HEK293 (cell line): ENCODE measurements around the gene OR2F2.

Source experiments
- CTCF ChIA-PET: fragments of 350-600 bp; formaldehyde crosslinking; extraction: SDS; loops from one replicate; lab custom pipeline; 2021; ENCODE audit warnings: antibody characterized with exemption; lab: Yijun Ruan, JAX
- POLR2A ChIA-PET: fragments of 300-600 bp; formaldehyde crosslinking; extraction: SDS; loops from one replicate; lab custom pipeline; 2020; ENCODE audit warnings: antibody characterized with exemption, inconsistent platforms; lab: Yijun Ruan, JAX
- H3K27ac ChIP-seq: fragments of 200-500 bp; sonication (Bioruptor generic); 2 replicates; pipeline ENCODE4 v1.5.1; 2014; ENCODE audit warnings: low read depth, low read length, control low read depth, inconsistent platforms; ENCODE audit errors: extremely low read depth
- H3K36me3 ChIP-seq, 2 experiments: fragments of 200-500 bp in 1 of 2; sonication (Bioruptor generic) in 1 of 2; 1 replicate in 1 of 2; 2 replicates in 1 of 2; pipeline ENCODE4 v1.5.1; 2014 to 2017; ENCODE audit warnings: inconsistent platforms in 2 of 2, low read length in 2 of 2; ENCODE audit not compliant: control insufficient read depth in 2 of 2, insufficient read depth in 1 of 2
- H3K4me1 ChIP-seq: fragments of 200-500 bp; sonication (Bioruptor generic); 2 replicates; pipeline ENCODE4 v1.5.1; 2014; ENCODE audit warnings: mild to moderate bottlenecking, low read length, inconsistent platforms; ENCODE audit not compliant: control insufficient read depth, insufficient read depth
- H3K4me3 ChIP-seq: 2 replicates; pipeline ENCODE4 v1.5.1; 2011; ENCODE audit warnings: low read depth, mild to moderate bottlenecking, control low read depth, low read length, moderate library complexity
- H3K9me3 ChIP-seq: fragments of 200-500 bp; sonication (Bioruptor generic); 2 replicates; pipeline ENCODE4 v1.5.1; 2014; ENCODE audit warnings: low read depth, low read length, inconsistent platforms; ENCODE audit not compliant: control insufficient read depth, insufficient read depth
- GLIS2 ChIP-seq: fragments of 450-650 bp; formaldehyde crosslinking; IDR thresholded peaks from 2 replicates; pipeline ENCODE4 v1.5.1; 2016; ENCODE audit warnings: missing biosample characterization, missing genetic modification characterization
- OVOL3 ChIP-seq: fragments of 450-650 bp; formaldehyde crosslinking; IDR thresholded peaks from 2 replicates; pipeline ENCODE4 v1.5.1; 2016; ENCODE audit warnings: missing biosample characterization, missing genetic modification characterization
- REPIN1 ChIP-seq: fragments of 450-650 bp; formaldehyde crosslinking; IDR thresholded peaks from 2 replicates; pipeline ENCODE4 v1.5.1; 2017; ENCODE audit warnings: missing biosample characterization, missing genetic modification characterization, low read depth
- SALL2 ChIP-seq: fragments of 450-650 bp; formaldehyde crosslinking; IDR thresholded peaks from 2 replicates; pipeline ENCODE4 v1.5.0; 2017; ENCODE audit warnings: missing biosample characterization, mild to moderate bottlenecking, missing genetic modification characterization, borderline replicate concordance
- SCRT1 ChIP-seq: fragments of 450-650 bp; formaldehyde crosslinking; IDR thresholded peaks from 2 replicates; pipeline ENCODE4 v1.5.1; 2016; ENCODE audit warnings: missing biosample characterization, missing genetic modification characterization, borderline replicate concordance
- SP7 ChIP-seq: fragments of 450-650 bp; formaldehyde crosslinking; IDR thresholded peaks from 2 replicates; pipeline ENCODE4 v1.5.1; 2016; ENCODE audit warnings: missing biosample characterization, missing genetic modification characterization
- ZBTB17 ChIP-seq: fragments of 450-650 bp; formaldehyde crosslinking; IDR thresholded peaks from 2 replicates; pipeline ENCODE4 v1.5.1; 2016; ENCODE audit warnings: missing biosample characterization, missing genetic modification characterization
- ZBTB21 ChIP-seq: fragments of 450-650 bp; formaldehyde crosslinking; IDR thresholded peaks from 2 replicates; pipeline ENCODE4 v1.5.1; 2017; ENCODE audit warnings: missing biosample characterization, missing genetic modification characterization
- ZNF121 ChIP-seq: fragments of 450-650 bp; formaldehyde crosslinking; IDR thresholded peaks from 2 replicates; pipeline ENCODE4 v1.5.1; 2016; ENCODE audit warnings: missing biosample characterization, missing genetic modification characterization
- ZNF324 ChIP-seq: fragments of 450-650 bp; formaldehyde crosslinking; IDR thresholded peaks from 2 replicates; pipeline ENCODE4 v1.5.1; 2016; ENCODE audit warnings: missing biosample characterization, missing genetic modification characterization
- ZNF366 ChIP-seq: fragments of 450-650 bp; formaldehyde crosslinking; conservative IDR thresholded peaks from 2 replicates; pipeline ENCODE4 v1.5.1; 2016; ENCODE audit warnings: missing biosample characterization, missing genetic modification characterization
- ZNF658 ChIP-seq: fragments of 450-650 bp; formaldehyde crosslinking; IDR thresholded peaks from 2 replicates; pipeline ENCODE4; 2016; ENCODE audit warnings: missing biosample characterization, missing genetic modification characterization
- ZNF677 ChIP-seq: fragments of 450-650 bp; IDR thresholded peaks from 2 replicates; pipeline ENCODE4 v1.5.0; 2018; ENCODE audit warnings: missing biosample characterization, mild to moderate bottlenecking, missing genetic modification characterization, moderate library complexity
- ZNF701 ChIP-seq: fragments of 450-650 bp; formaldehyde crosslinking; IDR thresholded peaks from 2 replicates; pipeline ENCODE4 v1.5.1; 2016; ENCODE audit warnings: missing biosample characterization, missing genetic modification characterization
- TF ChIP-seq, protein P1 (sequence below): fragments of 450-650 bp; formaldehyde crosslinking; IDR thresholded peaks from 2 replicates; pipeline ENCODE4 v1.5.1; 2016; ENCODE audit warnings: missing biosample characterization, missing genetic modification characterization
- TF ChIP-seq, protein P2 (sequence below): fragments of 450-650 bp; formaldehyde crosslinking; IDR thresholded peaks from 2 replicates; pipeline ENCODE4 v1.5.1; 2016; ENCODE audit warnings: missing biosample characterization, missing genetic modification characterization
- TF ChIP-seq, protein P3 (sequence below): fragments of 450-650 bp; formaldehyde crosslinking; IDR thresholded peaks from 2 replicates; pipeline ENCODE4; 2016; ENCODE audit warnings: missing biosample characterization, missing genetic modification characterization
- TF ChIP-seq, protein P4 (sequence below): fragments of 450-650 bp; formaldehyde crosslinking; IDR thresholded peaks from 2 replicates; pipeline ENCODE4 v1.5.1; 2016; ENCODE audit warnings: missing biosample characterization, missing genetic modification characterization, low read depth

The OR2F2 gene

DNA sequence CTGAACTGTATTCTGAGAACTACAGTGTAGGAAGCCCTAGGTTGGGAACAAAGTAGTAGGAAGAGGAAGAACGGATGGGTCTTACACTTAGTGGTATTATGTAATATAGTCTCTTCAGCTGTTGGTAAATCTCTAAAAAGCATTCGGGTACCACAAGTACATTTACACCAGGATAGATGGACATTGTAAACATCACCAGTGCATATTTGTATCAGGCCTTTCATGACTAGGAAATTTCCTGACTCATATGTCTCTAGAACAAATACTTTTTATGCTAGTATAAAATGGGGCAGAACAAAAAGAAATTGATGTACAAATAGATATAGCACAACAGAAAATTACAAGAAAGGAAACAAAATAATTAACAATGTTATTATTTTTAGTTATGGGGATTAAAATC lies 43.6 kb downstream of the OR2F2 start (continued):
- TF ChIP-seq ZNF677 (tag by site-specific recombination) (no peak), SALL2 (no peak)

DNA sequence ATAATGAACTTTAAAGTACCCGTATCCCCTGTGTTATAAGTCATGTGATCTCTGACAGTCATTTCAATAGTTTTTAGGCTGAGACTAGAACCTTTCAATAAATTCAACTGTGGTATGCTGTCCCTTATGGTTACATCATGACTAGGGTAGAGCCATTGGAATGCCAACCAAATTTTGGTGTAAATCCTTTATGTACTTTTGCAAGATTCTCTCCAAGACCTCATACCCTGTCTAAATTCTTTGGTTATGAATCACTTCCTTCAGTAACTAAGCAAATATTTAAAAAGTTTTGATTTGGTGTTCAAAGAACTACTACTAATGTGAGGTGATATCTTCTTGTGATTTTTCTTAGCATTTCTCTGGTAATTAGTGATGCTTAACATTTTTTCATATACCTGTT lies 44.3 kb downstream of the OR2F2 start:
- H3K9me3 ChIP-seq, result no peaks in the 10 kb centered on the region
- CTCF ChIA-PET, result interaction anchor here (0.6 kb wide), 2 partner anchors 80 to 624 kb away, joined by 3 to 4 read pairs; no protein-coding TSS in a partner anchor
- H3K4me3 ChIP-seq, result no peak overlapping the region
- no peaks in the 10 kb centered on the region for H3K36me3 ChIP-seq
- POLR2A ChIA-PET, result no interaction called here
- H3K27ac ChIP-seq, result no peak overlapping the region
- no peak for TF ChIP-seq ZNF324 (tag by site-specific recombination)
- TF ChIP-seq SCRT1 (tag by site-specific recombination), result no peak
- TF ChIP-seq ZNF366, result no peak
- no peak for TF ChIP-seq ZNF701 (tag by site-specific recombination)
- no peak for TF ChIP-seq SP7 (tag by site-specific recombination)
- TF ChIP-seq, protein P1, sequence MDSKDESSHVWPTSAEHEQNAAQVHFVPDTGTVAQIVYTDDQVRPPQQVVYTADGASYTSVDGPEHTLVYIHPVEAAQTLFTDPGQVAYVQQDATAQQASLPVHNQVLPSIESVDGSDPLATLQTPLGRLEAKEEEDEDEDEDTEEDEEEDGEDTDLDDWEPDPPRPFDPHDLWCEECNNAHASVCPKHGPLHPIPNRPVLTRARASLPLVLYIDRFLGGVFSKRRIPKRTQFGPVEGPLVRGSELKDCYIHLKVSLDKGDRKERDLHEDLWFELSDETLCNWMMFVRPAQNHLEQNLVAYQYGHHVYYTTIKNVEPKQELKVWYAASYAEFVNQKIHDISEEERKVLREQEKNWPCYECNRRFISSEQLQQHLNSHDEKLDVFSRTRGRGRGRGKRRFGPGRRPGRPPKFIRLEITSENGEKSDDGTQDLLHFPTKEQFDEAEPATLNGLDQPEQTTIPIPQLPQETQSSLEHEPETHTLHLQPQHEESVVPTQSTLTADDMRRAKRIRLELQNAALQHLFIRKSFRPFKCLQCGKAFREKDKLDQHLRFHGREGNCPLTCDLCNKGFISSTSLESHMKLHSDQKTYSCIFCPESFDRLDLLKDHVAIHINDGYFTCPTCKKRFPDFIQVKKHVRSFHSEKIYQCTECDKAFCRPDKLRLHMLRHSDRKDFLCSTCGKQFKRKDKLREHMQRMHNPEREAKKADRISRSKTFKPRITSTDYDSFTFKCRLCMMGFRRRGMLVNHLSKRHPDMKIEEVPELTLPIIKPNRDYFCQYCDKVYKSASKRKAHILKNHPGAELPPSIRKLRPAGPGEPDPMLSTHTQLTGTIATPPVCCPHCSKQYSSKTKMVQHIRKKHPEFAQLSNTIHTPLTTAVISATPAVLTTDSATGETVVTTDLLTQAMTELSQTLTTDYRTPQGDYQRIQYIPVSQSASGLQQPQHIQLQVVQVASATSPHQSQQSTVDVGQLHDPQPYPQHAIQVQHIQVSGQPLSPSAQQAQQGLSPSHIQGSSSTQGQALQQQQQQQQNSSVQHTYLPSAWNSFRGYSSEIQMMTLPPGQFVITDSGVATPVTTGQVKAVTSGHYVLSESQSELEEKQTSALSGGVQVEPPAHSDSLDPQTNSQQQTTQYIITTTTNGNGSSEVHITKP (tag by site-specific recombination), result no peak
- TF ChIP-seq ZNF121 (tag by site-specific recombination), result no peak
- TF ChIP-seq ZBTB17 (tag by site-specific recombination), result no peak
- TF ChIP-seq, protein P2, sequence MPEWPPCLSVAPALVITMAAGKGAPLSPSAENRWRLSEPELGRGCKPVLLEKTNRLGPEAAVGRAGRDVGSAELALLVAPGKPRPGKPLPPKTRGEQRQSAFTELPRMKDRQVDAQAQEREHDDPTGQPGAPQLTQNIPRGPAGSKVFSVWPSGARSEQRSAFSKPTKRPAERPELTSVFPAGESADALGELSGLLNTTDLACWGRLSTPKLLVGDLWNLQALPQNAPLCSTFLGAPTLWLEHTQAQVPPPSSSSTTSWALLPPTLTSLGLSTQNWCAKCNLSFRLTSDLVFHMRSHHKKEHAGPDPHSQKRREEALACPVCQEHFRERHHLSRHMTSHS, result no peak
- TF ChIP-seq ZBTB21, result no peak
- TF ChIP-seq OVOL3, result no peak
- TF ChIP-seq REPIN1 (tag by site-specific recombination), result no peak
- no peak for TF ChIP-seq ZNF658 (tag by site-specific recombination)
- TF ChIP-seq GLIS2, result no peak
- no peaks in the 10 kb centered on the region for H3K4me1 ChIP-seq

GRCh38 chr7:143979998-143980397 lies 45.0 kb downstream of the OR2F2 start:
- TF ChIP-seq, protein P3, sequence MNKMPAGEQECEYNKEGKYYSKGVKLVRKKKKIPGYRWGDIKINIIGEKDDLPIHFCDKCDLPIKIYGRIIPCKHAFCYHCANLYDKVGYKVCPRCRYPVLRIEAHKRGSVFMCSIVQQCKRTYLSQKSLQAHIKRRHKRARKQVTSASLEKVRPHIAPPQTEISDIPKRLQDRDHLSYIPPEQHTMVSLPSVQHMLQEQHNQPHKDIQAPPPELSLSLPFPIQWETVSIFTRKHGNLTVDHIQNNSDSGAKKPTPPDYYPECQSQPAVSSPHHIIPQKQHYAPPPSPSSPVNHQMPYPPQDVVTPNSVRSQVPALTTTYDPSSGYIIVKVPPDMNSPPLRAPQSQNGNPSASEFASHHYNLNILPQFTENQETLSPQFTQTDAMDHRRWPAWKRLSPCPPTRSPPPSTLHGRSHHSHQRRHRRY, result no peak
- TF ChIP-seq, protein P4, sequence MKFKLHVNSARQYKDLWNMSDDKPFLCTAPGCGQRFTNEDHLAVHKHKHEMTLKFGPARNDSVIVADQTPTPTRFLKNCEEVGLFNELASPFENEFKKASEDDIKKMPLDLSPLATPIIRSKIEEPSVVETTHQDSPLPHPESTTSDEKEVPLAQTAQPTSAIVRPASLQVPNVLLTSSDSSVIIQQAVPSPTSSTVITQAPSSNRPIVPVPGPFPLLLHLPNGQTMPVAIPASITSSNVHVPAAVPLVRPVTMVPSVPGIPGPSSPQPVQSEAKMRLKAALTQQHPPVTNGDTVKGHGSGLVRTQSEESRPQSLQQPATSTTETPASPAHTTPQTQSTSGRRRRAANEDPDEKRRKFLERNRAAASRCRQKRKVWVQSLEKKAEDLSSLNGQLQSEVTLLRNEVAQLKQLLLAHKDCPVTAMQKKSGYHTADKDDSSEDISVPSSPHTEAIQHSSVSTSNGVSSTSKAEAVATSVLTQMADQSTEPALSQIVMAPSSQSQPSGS, result peak; percentile 21; the same call in 1 of the 2 replicates
- no peaks in the 10 kb centered on the region for H3K9me3 ChIP-seq
- POLR2A ChIA-PET, result no interaction called here
- H3K36me3 ChIP-seq, result no peaks in the 10 kb centered on the region
- H3K4me1 ChIP-seq, result no peaks in the 10 kb centered on the region
- no peak overlapping the region for H3K27ac ChIP-seq
- no peak overlapping the region for H3K4me3 ChIP-seq
- CTCF ChIA-PET, result interaction anchor here (0.6 kb wide), 2 partner anchors 81 to 624 kb away, joined by 3 to 4 read pairs; no protein-coding TSS in a partner anchor
